Hepatocyte (in vitro differentiated cells): Measurements from ENCODE around the gene EIF4H. TPM values are rescaled to one million over a fixed set of nuclear protein-coding genes. Genes with fewer than 3 reads are reported as not detected.

Source experiments
- DNase-seq: peaks from one replicate; pipeline ENCODE4 v3.0.0-alpha.2; 2016; ENCODE audit warnings: low spot score
- H2AFZ ChIP-seq: fragments of 200-600 bp; sonication (generic); 2 replicates; pipeline ENCODE4 v1.6.0; 2016; ENCODE audit warnings: antibody characterized with exemption, mild to moderate bottlenecking
- H3K27ac ChIP-seq: fragments of 200-600 bp; sonication (generic); 2 replicates; pipeline ENCODE4 v1.5.1; 2016; ENCODE audit warnings: mild to moderate bottlenecking
- H3K27me3 ChIP-seq: fragments of 200-600 bp; sonication (generic); 2 replicates; pipeline ENCODE4 v1.6.1; 2016
- H3K36me3 ChIP-seq: fragments of 200-600 bp; sonication (generic); replicated peaks from 2 replicates; pipeline ENCODE4 v1.5.1; 2016; ENCODE audit warnings: low read depth; ENCODE audit not compliant: insufficient read depth
- H3K4me1 ChIP-seq: fragments of 200-600 bp; sonication (generic); 2 replicates; pipeline ENCODE4 v1.5.1; 2016; ENCODE audit warnings: mild to moderate bottlenecking, moderate library complexity; ENCODE audit not compliant: insufficient read depth
- H3K4me2 ChIP-seq: fragments of 200-600 bp; sonication (generic); 2 replicates; pipeline ENCODE4 v1.6.0; 2016
- H3K4me3 ChIP-seq: fragments of 200-600 bp; sonication (generic); 2 replicates; pipeline ENCODE4 v1.5.1; 2016; ENCODE audit warnings: mild to moderate bottlenecking
- H3K79me2 ChIP-seq: fragments of 200-600 bp; sonication (generic); 2 replicates; pipeline ENCODE4 v1.6.0; 2017; ENCODE audit warnings: mild to moderate bottlenecking
- H3K9me2 ChIP-seq: fragments of 200-600 bp; sonication (generic); replicated peaks from 2 replicates; pipeline ENCODE4 v1.6.0; 2017; ENCODE audit warnings: mild to moderate bottlenecking; ENCODE audit not compliant: insufficient read depth
- H3K9me3 ChIP-seq: fragments of 200-600 bp; sonication (generic); 2 replicates; pipeline ENCODE4 v1.5.1; 2016; ENCODE audit warnings: low read depth, mild to moderate bottlenecking
- H4K20me1 ChIP-seq: fragments of 200-600 bp; sonication (generic); 2 replicates; pipeline ENCODE4 v1.6.0; 2016; ENCODE audit warnings: mild to moderate bottlenecking; ENCODE audit not compliant: insufficient read depth, poor library complexity, severe bottlenecking
- CTCF ChIP-seq: fragments of 200-600 bp; sonication (generic); IDR thresholded peaks from 2 replicates; pipeline ENCODE4 v1.5.1; 2016; ENCODE audit warnings: antibody characterized with exemption, mild to moderate bottlenecking; ENCODE audit not compliant: poor library complexity
- EZH2 ChIP-seq: fragments of 200-600 bp; sonication (generic); IDR thresholded peaks from 2 replicates; pipeline ENCODE4 v1.6.1; 2016; ENCODE audit warnings: antibody characterized with exemption, mild to moderate bottlenecking, borderline replicate concordance
- EZH2phosphoT487 ChIP-seq: fragments of 200-600 bp; sonication (generic); IDR thresholded peaks from one replicate; pipeline ENCODE4 v1.6.1; 2018; ENCODE audit warnings: antibody characterized with exemption, mild to moderate bottlenecking, low read depth, moderate library complexity; ENCODE audit not compliant: unreplicated experiment, severe bottlenecking
- WGBS: methylation state at CpG from one replicate; pipeline ENCODE4 v1.1.6; 2016; ENCODE audit warnings: low lambda C conversion rate; ENCODE audit errors: missing lambda C conversion rate; 5-methylcytosine and 5-hydroxymethylcytosine counted together
- polyA plus RNA-seq: library from polyadenylated mRNA; unstranded; fragments of >200 nt; fragmentation: Nextera tagmentation; extraction: Ambion mirVana; gene quantifications from 2 replicates; pipeline ENCODE4 v1.2.1, GENCODE V29; 2016
- total RNA-seq: library from RNA; depleted of rRNA; stranded (reverse); fragments of >200 nt; gene quantifications from 2 replicates; pipeline ENCODE4 v1.2.3, GENCODE V29; 2014

EIF4H gene
- total and polyA plus RNA-seq, 2 experiments from 2014 or later: 178 to 217 TPM

GRCh38 chr7:74155810-74156395 is 18.3 kb upstream of the EIF4H start:
- WGBS: 80% methylated on average over 9 of the region's 9 CpGs
- no peaks in the 10 kb centered on the region for H4K20me1 ChIP-seq
- TF ChIP-seq EZH2phosphoT487 (no peak), CTCF (no peak), EZH2 (no peak)
- H2AFZ ChIP-seq: no peak overlapping the region
- H3K4me3 ChIP-seq: no peak overlapping the region
- no peaks in the 10 kb centered on the region for H3K27me3 ChIP-seq
- H3K79me2 ChIP-seq: no peaks in the 10 kb centered on the region
- H3K9me3 ChIP-seq: no peaks in the 10 kb centered on the region
- H3K4me2 ChIP-seq: no peak overlapping the region
- DNase-seq: no peak
- no peaks in the 10 kb centered on the region for H3K9me2 ChIP-seq
- no peak overlapping the region for H3K27ac ChIP-seq
- no peaks in the 10 kb centered on the region for H3K36me3 ChIP-seq
- H3K4me1 ChIP-seq: no peaks in the 10 kb centered on the region

DNA sequence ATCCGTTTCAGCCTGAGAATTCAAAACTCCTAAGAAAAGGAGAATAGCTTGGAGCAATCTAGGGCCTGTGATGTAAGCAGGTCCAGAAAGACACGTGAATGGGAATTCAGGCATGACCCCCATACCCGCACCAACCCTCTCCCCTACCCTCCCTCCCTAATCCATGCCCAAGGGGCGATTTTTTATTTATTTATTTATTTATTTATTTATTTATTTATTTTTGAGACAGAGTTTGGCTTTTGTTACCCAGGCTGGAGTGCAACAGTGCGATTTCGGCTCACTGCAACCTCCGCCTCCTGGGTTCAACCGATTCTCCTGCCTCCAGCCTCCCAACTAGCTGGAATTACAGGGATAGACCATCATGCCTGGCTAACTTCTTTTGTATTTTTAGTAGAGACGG is 16.6 kb upstream of the EIF4H start:
- 96% methylated on average over 9 of the region's 9 CpGs for WGBS
- Histone ChIP-seq H2AFZ (no peak overlapping the region), H3K36me3 (no peaks in the 10 kb centered on the region), H3K9me2 (no peaks in the 10 kb centered on the region), H3K27ac (no peak overlapping the region), H3K4me1 (no peaks in the 10 kb centered on the region), H3K9me3 (no peaks in the 10 kb centered on the region), H3K4me2 (no peak overlapping the region), H3K4me3 (no peak overlapping the region), H3K27me3 (no peaks in the 10 kb centered on the region), H3K79me2 (no peaks in the 10 kb centered on the region), H4K20me1 (no peaks in the 10 kb centered on the region)
- no peak for TF ChIP-seq EZH2
- TF ChIP-seq CTCF: no peak
- no peak for TF ChIP-seq EZH2phosphoT487
- DNase-seq: no peak

DNA sequence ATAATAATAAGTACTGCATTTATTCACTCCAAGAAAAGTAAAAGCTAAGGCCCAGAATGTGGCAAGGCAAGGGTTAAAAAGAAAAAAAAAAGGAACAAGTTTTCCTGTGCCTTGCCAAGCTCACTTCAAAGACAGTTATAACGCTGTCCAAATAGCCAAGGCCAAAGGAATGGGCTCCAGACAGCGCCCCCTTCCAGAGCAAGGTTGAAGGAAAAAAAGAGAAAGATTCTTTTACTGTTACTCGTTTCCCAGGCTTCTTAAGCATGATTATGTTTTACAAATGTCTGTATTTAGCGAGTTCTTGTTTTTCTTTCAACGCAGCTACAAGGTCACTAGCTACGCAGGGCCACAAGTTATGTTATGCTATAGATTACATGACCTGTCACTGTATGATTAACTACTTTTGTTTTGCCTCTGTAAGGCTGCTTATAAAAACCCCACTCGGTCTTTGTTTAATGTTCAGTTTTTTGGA is 9.1 kb upstream of the EIF4H start:
- no peaks in the 10 kb centered on the region for H3K36me3 ChIP-seq
- no peak for TF ChIP-seq EZH2phosphoT487
- TF ChIP-seq CTCF: peak; percentile 49
- 34% methylated on average over 7 of the region's 7 CpGs for WGBS
- no peaks in the 10 kb centered on the region for H3K27me3 ChIP-seq
- no peaks in the 10 kb centered on the region for H4K20me1 ChIP-seq
- no peak overlapping the region for H3K4me3 ChIP-seq
- H3K4me2 ChIP-seq: no peak overlapping the region
- H3K79me2 ChIP-seq: no peaks in the 10 kb centered on the region
- no peak for DNase-seq
- H3K9me3 ChIP-seq: no peaks in the 10 kb centered on the region
- H3K4me1 ChIP-seq: no peaks in the 10 kb centered on the region
- H3K27ac ChIP-seq: no peak overlapping the region
- H2AFZ ChIP-seq: no peak overlapping the region
- H3K9me2 ChIP-seq: no peaks in the 10 kb centered on the region
